ENCODE data around the gene CEACAM19.

- TF ChIP-seq GATAD2A (CRISPR knock-in tag; IDR thresholded peaks at IDR 0.05) = no peak
- TF ChIP-seq ZNF235 (CRISPR knock-in tag; IDR thresholded peaks at IDR 0.05; ENCODE audit: borderline replicate concordance) = no peak
Measured at GRCh38 chr19:44686896-44687295, 15.6 kb downstream of the CEACAM19 start.
